ENCODE measurements around the gene PRTN3.
"Not testable (repeated sequence)": the region's sequence is repeated elsewhere in the genome, so short reads cannot be mapped to it uniquely, and the experiment has no call there.

Gene PRTN3

GRCh38 chr19:814152-815078, 26.4 kb upstream of the PRTN3 start:
- no peak overlapping the region for H3K27ac ChIP-seq
- no peak for TF ChIP-seq CTCF (conservative IDR thresholded peaks at IDR 0.05)

GRCh38 chr19:815079-815774, 25.6 kb upstream of the PRTN3 start:
- no peak overlapping the region for H3K27ac ChIP-seq
- no peak for TF ChIP-seq CTCF (conservative IDR thresholded peaks at IDR 0.05)

- no peak overlapping the region for H3K27ac ChIP-seq
- no peak for TF ChIP-seq CTCF (conservative IDR thresholded peaks at IDR 0.05)
These were observed 24.9 kb upstream of the PRTN3 start for GRCh38 chr19:815775-816499.

GRCh38 chr19:816500-816857, 24.3 kb upstream of the PRTN3 start:
- no peak for TF ChIP-seq CTCF (conservative IDR thresholded peaks at IDR 0.05)
- no peak overlapping the region for H3K27ac ChIP-seq

GRCh38 chr19:820212-820611, 20.6 kb upstream of the PRTN3 start:
- H3K27ac ChIP-seq: not testable (repeated sequence)

GRCh38 chr19:821231-821824, 19.5 kb upstream of the PRTN3 start:
- H3K27ac ChIP-seq: no peak overlapping the region; the same call in 1 of the 2 replicates
- TF ChIP-seq CTCF (conservative IDR thresholded peaks at IDR 0.05): no peak

- TF ChIP-seq CTCF (conservative IDR thresholded peaks at IDR 0.05): no peak
- no peak within 1 kb of the TSS; the same call in 1 of the 2 replicates for H3K27ac ChIP-seq
These were observed 18.8 kb upstream of the PRTN3 start, which contains the start of gene PLPPR3 for GRCh38 chr19:821825-822503. TSS of gene PLPPR3 (minus strand) at chr19:821955. CDS start at chr19:821559, 396 bp downstream.
